HAP-1 (cell line): ENCODE results near the gene IBA57.

Experiments
- DNase-seq, 2 experiments: peaks; one replicate each; pipeline ENCODE4 v3.0.0-alpha.2; 2016 to 2020; ENCODE audit warnings: low spot score in 2 of 2
- H3K27me3 ChIP-seq: fragments of 250-450 bp; sonication (Bioruptor Pico); 2 replicates; pipeline ENCODE4 v1.5.1; 2020; ENCODE audit warnings: low read depth, mild to moderate bottlenecking, moderate library complexity
- H3K36me3 ChIP-seq: fragments of 250-450 bp; sonication (Bioruptor Pico); replicated peaks from 2 replicates; pipeline ENCODE4 v1.5.1; 2020; ENCODE audit warnings: mild to moderate bottlenecking
- H3K4me1 ChIP-seq: fragments of 250-450 bp; sonication (Bioruptor Pico); 2 replicates; pipeline ENCODE4 v1.5.1; 2020; ENCODE audit warnings: mild to moderate bottlenecking
- H3K4me3 ChIP-seq: fragments of 250-450 bp; sonication (Bioruptor Pico); 2 replicates; pipeline ENCODE4 v1.5.1; 2020; ENCODE audit warnings: mild to moderate bottlenecking, moderate library complexity
- H3K9me3 ChIP-seq: fragments of 250-450 bp; sonication (Bioruptor Pico); 2 replicates; pipeline ENCODE4 v1.5.1; 2020; ENCODE audit warnings: mild to moderate bottlenecking, moderate library complexity
- in situ Hi-C: fragments of 300-500 bp; cut with MboI; formaldehyde crosslinking; loops from 3 replicates; pipeline ENCODE4 v1.14.3; 2020; ENCODE audit warnings: low sequenced_read_pairs, inconsistent platforms, mixed read lengths

Gene IBA57

GRCh38 chr1:228156515-228156881 lies 9.1 kb upstream of the IBA57 start:
- H3K36me3 ChIP-seq, result no peaks in the 10 kb centered on the region
- H3K4me3 ChIP-seq, result no peak overlapping the region
- H3K9me3 ChIP-seq, result no peaks in the 10 kb centered on the region
- no peaks in the 10 kb centered on the region for H3K27me3 ChIP-seq
- DNase-seq, result no peak
- no peaks in the 10 kb centered on the region for H3K4me1 ChIP-seq
- in situ Hi-C loops, result no loop called here

- Histone ChIP-seq H3K27me3 (no peaks in the 10 kb centered on the region), H3K9me3 (no peaks in the 10 kb centered on the region), H3K36me3 (no peaks in the 10 kb centered on the region), H3K4me1 (no peaks in the 10 kb centered on the region), H3K4me3 (no peak overlapping the region)
- DNase-seq, result no peak
- in situ Hi-C loops, result no loop called here
Observed at GRCh38 chr1:228156941-228157728, 8.5 kb upstream of the IBA57 start.

- H3K4me1 ChIP-seq, result no peaks in the 10 kb centered on the region
- H3K27me3 ChIP-seq, result no peaks in the 10 kb centered on the region
- H3K36me3 ChIP-seq, result no peaks in the 10 kb centered on the region
- DNase-seq, result no peak
- in situ Hi-C loops, result no loop called here
- H3K4me3 ChIP-seq, result no peak overlapping the region
- H3K9me3 ChIP-seq, result no peaks in the 10 kb centered on the region
Observed at GRCh38 chr1:228157729-228158126, 7.9 kb upstream of the IBA57 start.

GRCh38 chr1:228158151-228159007 lies 7.2 kb upstream of the IBA57 start:
- Histone ChIP-seq H3K4me1 (no peaks in the 10 kb centered on the region), H3K27me3 (no peaks in the 10 kb centered on the region), H3K4me3 (no peak overlapping the region), H3K9me3 (no peaks in the 10 kb centered on the region), H3K36me3 (no peaks in the 10 kb centered on the region)
- DNase-seq, result no peak
- in situ Hi-C loops, result no loop called here

GRCh38 chr1:228159008-228159665 lies 6.5 kb upstream of the IBA57 start:
- in situ Hi-C loops, result no loop called here

GRCh38 chr1:228160201-228160761 lies 5.3 kb upstream of the IBA57 start:
- Histone ChIP-seq H3K27me3 (no peaks in the 10 kb centered on the region), H3K36me3 (no peaks in the 10 kb centered on the region), H3K4me3 (no peak overlapping the region), H3K9me3 (no peaks in the 10 kb centered on the region), H3K4me1 (peaks cover 7% of the 10 kb centered on the region)
- in situ Hi-C loops, result no loop called here
- DNase-seq, result no peak

More at GRCh38 chr1:228159008-228159665, 6.5 kb upstream of the IBA57 start:
- Histone ChIP-seq H3K27me3 (no peaks in the 10 kb centered on the region), H3K4me1 (no peaks in the 10 kb centered on the region), H3K36me3 (no peaks in the 10 kb centered on the region), H3K4me3 (no peak overlapping the region), H3K9me3 (no peaks in the 10 kb centered on the region)
- DNase-seq, result no peak

- H3K9me3 ChIP-seq, result no peaks in the 10 kb centered on the region
- H3K4me1 ChIP-seq, result peaks cover 9% of the 10 kb centered on the region
- in situ Hi-C loops, result no loop called here
- no peaks in the 10 kb centered on the region for H3K36me3 ChIP-seq
- DNase-seq, result no peak
- H3K27me3 ChIP-seq, result no peaks in the 10 kb centered on the region
- H3K4me3 ChIP-seq, result no peak overlapping the region
Observed at GRCh38 chr1:228161362-228161761, 4.2 kb upstream of the IBA57 start.

- no peaks in the 10 kb centered on the region for H3K36me3 ChIP-seq
- DNase-seq, result no peak
- no peak overlapping the region for H3K4me3 ChIP-seq
- H3K27me3 ChIP-seq, result no peaks in the 10 kb centered on the region
- no peaks in the 10 kb centered on the region for H3K9me3 ChIP-seq
- in situ Hi-C loops, result no loop called here
- peaks cover 10% of the 10 kb centered on the region for H3K4me1 ChIP-seq
Observed at GRCh38 chr1:228161866-228162265, 3.7 kb upstream of the IBA57 start.

GRCh38 chr1:228162286-228163006 lies 3.2 kb upstream of the IBA57 start:
- Histone ChIP-seq H3K4me3 (no peak overlapping the region), H3K4me1 (peaks cover 10% of the 10 kb centered on the region), H3K36me3 (no peaks in the 10 kb centered on the region), H3K9me3 (no peaks in the 10 kb centered on the region), H3K27me3 (no peaks in the 10 kb centered on the region)
- in situ Hi-C loops, result no loop called here
- no peak for DNase-seq

GRCh38 chr1:228163007-228163753 lies 2.4 kb upstream of the IBA57 start:
- in situ Hi-C loops, result no loop called here
- H3K4me1 ChIP-seq, result peaks cover 10% of the 10 kb centered on the region
- no peak overlapping the region for H3K4me3 ChIP-seq
- H3K27me3 ChIP-seq, result no peaks in the 10 kb centered on the region
- H3K36me3 ChIP-seq, result no peaks in the 10 kb centered on the region
- no peaks in the 10 kb centered on the region for H3K9me3 ChIP-seq
- DNase-seq, result no peak

- Histone ChIP-seq H3K36me3 (no peaks in the 10 kb centered on the region), H3K9me3 (no peaks in the 10 kb centered on the region), H3K4me3 (no peak overlapping the region), H3K27me3 (no peaks in the 10 kb centered on the region), H3K4me1 (peaks cover 10% of the 10 kb centered on the region)
- no peak for DNase-seq
- in situ Hi-C loops, result no loop called here
Observed at GRCh38 chr1:228163776-228164519, 1.7 kb upstream of the IBA57 start.
